Frontal cortex (tissue), 4 donors: ENCODE measurements around the gene PAK6. TPM values are rescaled to one million over a fixed set of nuclear protein-coding genes. Genes with fewer than 3 reads are reported as not detected.
A peak's percentile ranks its signal among the peaks of the same experiment; 100 is the strongest.

ENCODE experiments used
- DNase-seq, 2 donors: peaks; one replicate each; pipeline ENCODE4 v3.0.0; 2012; ENCODE audit warnings: low spot score in 2 of 2
- FAIRE-seq: peaks from 2 replicates; lab custom pipeline; 2012; peaks lifted over from hg19 to GRCh38; lab: Jason Lieb, UNC
- total RNA-seq: library from RNA; depleted of rRNA; stranded (reverse); fragments of >200 nt; gene quantifications from one replicate; pipeline ENCODE4 v1.2.3, GENCODE V29; 2014
- donor health status: control.
- donor health status: control.
- donor health status: control.

The PAK6 gene
- total RNA-seq, result 11.8 TPM

DNA sequence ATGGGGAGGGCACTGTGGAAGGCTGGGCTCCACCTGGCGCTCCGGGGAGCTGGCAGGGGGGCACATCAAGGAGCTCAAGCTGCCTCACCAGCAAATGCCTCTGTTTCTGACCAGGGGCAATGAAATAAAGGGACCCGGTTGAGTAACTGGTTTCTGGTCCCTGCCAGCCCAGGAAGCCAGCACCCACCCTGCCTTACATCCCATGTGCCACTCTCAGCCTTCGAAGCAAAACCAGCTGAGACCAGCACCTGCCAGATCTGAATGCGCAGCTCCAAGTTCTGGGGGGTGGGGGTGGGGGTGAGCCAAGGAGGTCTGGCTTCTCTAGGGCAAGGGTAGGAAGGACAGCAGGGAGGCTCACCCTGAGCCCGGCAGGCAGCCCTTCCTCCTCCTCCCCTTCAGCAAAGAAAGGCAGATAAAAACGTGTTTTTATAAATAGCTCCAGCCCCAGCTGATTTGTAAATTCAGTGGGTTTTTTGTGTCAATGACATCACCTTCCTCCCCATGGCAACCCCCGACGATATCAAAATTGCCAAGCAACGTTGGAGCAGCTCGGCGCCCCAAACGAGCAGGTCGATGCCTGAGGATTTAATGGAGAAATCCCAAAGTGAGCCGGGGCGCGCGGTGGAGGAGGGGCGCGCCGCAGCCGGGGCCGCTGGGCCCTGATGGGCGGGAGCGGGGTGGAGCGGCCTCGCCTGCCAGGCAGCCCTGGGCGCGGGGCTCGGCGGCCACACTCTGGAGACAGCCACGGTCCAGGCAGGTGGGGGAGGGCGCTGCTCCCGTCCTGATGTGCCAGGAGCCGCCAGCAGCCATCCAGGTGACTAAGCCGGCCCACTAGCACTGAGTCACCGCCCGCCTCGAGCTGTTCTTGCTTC is at the start of gene PAK6:
TSS of gene PAK6 (plus strand) at position 532 of the 872 bp plus-strand sequence. CDS start 25,723 bp downstream, outside the sequence.
- FAIRE-seq, result no peak

DNA sequence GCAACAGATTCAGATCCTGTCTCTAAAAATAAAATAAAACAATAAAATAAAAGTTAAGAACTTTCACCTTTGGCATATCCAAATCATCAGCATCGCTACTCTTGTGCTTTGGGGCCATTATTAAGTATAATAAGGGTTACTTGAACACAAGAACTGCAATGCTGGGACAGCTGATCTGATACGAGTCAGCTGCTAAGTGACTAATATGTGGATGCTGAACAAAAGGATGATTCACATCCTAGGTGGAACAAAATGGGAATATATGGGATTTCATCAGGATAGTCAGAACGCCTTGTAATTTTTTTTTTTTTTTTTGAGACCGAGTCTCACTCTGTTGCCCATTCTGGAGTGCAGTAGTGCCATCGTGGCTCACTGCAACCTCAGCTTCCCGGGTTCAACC is 48.3 kb upstream of the PAK6 start:
- FAIRE-seq (no peak), DNase-seq (no peak)

More for the DNA sequence above, at the start of gene PAK6:
- DNase-seq, result peak in 1 of 2 donors; percentile 75

DNA sequence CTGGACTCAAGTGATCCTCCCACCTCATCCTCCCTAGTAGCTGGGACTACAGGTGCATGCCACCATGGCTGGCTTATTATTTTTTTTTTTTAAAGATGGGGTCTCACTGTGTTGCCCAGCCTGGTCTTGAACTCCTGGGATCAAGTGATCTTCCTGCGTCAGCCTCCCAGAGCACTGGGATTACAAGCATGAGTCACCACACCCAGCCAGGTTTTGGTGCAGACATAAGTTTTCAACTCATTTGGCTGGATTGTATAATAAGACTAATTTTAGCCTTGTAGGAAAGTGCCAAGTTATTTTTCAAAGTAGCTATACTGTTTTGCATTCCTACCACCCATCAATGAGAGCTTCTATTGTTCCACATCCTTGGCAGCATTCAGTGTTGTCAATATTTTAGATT is 45.9 kb upstream of the PAK6 start:
- FAIRE-seq (no peak), DNase-seq (no peak)

DNA sequence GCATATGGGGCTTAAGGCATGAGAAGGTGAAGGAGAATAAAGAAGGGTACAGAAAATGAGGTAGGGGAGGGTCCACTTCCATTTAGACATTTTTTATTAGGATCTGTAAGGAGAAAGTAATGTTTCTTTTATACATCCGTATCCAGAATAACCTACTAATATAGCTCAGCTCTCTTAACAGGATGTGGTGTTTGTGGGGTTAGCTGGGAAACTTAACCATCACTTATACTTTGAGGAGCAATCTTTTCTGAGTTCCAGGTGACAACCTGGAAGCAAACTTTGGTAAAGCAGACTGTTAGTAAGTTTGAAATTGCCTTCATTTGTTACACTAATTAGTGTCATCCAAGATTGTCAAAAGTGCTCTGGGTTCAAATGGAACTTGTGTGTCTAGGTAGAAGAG is 41.4 kb upstream of the PAK6 start:
- FAIRE-seq (no peak), DNase-seq (no peak)

DNA sequence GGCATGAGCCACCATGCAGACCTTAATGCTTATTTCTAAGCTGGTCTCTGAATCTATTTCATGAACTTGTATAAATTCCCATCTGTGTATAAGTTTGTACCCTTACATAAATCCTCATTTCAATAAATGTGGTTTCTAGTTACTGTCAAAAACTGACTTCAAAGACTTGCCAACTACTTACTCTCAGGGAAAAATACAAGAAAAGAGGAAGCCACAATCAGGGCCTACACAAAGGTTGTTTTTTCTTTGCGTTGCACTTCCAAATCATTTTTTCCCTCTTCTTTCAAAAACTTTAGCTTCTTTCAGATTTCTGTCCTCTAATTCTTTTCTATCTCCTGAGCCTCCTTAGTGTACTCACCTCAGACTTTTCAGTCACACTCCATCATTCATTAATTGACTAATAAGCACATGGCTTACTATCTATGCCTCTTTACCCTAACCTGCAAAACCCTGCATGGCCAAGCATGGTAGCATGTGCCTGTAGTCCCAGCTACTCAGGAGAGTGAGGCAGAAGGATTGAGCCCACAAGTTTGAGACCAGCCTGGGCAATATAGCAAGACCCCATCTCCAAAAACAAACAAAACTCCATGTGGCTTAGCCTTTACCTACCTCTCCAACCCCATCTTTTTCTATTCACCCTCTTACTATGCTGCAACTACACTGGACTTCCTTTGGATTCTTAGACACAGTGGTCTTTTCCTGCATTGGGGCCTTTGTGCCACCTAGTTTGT is 40.3 kb upstream of the PAK6 start:
- FAIRE-seq (no peak), DNase-seq (no peak)

DNA sequence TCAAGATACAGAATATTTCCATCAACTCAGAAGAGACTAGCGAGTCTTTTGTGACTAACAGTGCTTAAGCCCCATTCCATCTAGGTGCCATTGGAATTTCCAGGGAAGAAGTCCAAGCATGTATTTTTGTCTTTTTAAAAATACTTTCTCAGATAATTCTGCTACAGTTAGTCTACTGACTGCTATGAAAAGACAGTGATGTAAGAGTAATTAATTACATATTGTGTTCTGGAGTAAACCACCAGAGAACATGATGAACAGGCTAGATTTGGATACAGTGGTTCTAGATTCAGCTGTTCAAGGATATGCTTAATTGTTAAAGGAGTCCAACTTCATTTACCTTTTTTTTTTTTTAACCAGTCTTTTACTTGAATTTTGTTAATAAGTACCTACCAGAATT is 34.8 kb upstream of the PAK6 start:
- DNase-seq, result no peak
- no peak for FAIRE-seq

DNA sequence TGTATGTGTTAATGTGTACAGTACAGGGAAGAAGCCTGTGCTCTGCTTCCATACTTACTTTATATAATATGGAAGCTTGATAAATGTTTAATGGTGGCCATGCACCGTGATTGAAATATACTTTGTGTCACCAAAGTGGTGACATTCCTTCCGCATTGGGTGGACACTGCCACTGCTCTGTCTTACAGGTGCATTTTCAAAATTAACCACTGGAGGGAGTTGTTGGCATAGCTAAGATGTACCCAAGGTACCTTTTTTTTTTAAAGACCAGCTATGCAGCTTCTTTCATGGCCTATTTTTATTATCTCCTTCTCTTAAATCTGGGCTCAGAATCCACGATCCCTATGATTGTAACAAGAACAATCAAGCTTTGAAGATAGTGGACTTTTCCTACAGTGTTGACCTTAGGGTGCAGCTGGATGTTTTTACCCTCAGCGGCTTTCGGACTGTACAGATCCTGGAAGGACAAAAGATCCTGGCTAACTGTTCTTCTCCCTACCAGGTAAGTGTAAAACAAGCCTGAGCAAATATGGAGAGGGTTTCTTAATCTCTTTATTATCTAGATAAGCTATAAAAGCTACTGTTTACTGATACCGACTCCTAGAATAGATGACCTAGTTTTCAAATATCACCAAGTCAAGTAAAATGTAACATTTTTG is 21.6 kb upstream of the PAK6 start:
- peak; percentile 45 for FAIRE-seq
- DNase-seq, result peak in 1 of 2 donors; percentile 46

DNA sequence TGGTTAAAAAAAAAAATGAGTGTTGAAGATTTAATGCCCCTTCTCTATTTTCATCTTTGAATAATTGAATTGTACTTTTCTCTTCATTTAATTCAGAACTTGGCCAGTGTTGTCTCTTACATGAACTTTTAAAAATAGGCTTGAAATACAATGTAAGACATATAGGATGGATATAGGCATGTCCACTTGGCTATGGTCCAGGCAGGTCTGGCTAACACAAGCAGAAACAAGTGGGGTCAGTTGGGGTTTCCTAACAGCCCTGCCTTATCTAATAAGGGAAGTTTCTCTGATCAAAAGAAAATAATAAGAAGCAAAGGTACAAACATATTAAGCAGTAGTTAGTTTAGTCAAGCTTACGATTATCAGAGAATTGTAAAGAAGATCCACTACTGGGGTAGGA is 19.1 kb upstream of the PAK6 start:
- DNase-seq (no peak), FAIRE-seq (no peak)

DNA sequence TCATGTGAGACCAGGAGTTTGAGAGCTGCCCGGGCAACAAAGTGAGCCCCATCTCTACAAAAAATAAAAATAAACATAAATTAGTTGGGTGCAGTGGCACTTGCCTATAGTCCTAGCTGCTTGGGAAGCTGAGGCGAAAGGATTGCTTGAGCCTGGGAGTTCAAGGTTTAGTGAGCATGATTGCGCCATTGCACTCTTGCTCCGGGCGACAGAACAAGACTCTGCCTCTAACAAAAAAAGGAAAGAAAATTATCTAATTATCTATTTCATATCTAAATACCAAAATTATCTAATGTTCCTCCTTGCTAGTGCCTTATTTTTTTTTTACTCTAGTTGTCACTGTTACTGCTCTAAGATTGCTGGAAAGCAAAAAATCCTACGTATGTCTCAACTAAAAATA is 16.7 kb upstream of the PAK6 start:
- no peak for DNase-seq
- FAIRE-seq, result no peak

DNA sequence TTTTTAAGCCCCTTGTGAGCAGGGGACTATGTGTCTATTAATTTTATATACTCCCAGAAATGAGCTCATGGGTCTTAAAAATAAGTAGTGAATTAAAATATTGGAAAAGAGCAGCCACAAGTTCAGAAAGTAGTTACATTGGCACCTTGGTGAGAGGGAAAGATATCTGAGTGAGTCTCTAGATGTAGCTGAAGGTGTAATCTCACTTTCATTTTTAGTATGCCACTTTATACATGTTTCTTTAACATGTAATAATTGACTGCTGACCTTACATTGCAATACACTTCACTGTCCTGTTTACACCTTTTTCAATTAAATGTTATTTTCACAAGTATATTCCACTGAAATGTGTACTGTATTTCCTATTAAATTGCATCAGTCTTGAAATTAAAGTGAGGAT is 12.1 kb upstream of the PAK6 start:
- no peak for DNase-seq
- no peak for FAIRE-seq

DNA sequence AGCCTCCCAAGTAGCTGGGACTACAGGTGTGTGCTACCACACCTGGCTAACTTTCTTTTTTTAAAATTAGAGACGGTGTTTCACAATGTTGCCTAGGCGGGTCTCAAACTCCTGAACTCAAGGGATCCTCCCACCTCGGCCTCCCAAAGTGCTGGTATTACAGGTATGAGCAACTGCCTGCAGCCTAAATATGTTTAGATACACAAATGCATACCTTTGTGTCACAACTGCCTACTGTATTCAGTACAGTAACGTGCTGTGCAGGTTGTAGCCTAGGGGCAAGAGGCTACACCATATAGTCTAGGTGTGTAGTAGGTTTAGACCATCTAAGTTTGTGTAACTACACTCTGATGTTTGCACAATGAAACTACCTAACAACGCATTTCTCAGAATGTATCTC is 9.5 kb upstream of the PAK6 start:
- DNase-seq (no peak), FAIRE-seq (no peak)

DNA sequence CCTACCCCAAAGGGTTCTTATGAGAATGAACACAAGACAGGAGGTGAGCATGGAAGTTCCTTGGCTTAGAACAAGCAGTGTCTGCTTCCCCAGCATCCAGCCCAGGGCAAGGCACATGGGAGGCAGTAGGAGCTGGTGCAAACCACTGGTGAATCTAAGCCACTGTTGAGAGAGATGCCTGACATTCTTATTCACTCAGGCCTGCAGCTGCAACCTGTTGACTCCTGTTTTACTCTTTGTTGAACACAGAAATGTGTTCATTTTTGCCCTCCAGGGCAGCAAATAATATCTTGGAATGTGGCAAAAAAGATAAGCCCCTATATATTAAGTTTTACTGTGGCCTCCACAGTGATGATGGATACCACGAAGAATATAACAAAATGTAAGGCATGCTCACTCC is 8.9 kb upstream of the PAK6 start:
- DNase-seq (no peak), FAIRE-seq (no peak)

DNA sequence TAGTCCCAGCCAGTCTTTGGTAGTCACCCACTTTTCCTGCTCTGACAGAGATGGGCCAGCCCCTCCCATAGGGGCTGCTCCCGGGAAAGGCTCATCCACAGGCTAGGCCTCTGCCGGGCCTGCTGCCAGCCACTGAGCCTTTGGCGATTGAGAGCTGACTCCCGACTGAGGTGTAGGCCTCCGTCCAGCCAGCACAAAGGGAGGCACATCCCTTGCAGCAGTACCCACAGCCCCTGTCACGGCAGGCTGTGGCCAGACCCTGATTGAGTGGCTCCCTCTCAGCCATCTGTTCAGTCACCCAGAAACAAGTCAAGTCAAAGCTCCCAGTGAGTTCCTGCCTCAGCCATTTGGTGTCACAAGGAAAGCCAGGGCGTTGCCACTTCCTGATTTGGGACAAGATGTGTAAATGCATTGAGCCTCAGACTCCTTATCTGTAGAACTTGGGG is 6.2 kb upstream of the PAK6 start:
- FAIRE-seq (no peak), DNase-seq (no peak)

DNA sequence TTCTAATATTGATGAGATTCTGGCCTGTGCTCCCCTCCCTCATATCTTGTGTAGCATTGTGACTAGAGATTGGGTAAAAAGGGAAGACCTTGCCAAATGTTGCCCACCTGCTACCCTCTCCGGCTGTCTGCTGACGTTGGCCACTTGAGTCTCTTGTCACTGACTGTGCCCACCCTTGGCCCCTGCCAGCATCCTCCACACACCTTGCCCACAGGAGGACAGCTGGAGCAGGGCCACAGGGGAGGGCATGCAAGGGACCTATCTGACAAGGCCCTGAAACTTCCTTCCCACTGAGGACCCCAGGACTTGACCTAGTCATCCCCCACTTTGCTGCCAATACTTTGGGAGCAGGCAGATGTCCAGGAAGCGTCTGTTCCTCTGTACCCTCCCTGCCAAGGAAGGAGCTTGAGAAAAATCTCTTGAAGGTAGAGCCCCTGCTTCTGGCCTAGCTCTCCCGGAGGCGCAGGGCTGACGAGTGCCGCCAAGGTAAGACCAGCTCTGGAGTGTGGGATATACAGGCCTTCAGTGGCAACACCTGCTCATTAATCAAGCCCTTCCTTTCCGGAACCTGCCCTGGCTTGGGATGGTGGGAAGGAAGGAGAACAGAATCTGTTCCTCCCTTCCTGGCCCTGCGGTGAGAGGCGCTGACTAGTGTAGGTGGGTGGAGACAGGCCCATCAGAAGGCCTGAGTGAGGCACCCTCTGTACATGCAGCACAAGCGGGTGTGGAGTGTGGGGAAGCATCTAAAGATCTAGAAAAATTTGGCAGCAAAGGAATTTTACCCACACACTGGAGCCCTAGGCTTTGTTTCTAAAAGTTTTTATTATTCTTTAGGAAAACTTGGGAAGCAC is 4.9 kb upstream of the PAK6 start:
- no peak for DNase-seq
- no peak for FAIRE-seq

DNA sequence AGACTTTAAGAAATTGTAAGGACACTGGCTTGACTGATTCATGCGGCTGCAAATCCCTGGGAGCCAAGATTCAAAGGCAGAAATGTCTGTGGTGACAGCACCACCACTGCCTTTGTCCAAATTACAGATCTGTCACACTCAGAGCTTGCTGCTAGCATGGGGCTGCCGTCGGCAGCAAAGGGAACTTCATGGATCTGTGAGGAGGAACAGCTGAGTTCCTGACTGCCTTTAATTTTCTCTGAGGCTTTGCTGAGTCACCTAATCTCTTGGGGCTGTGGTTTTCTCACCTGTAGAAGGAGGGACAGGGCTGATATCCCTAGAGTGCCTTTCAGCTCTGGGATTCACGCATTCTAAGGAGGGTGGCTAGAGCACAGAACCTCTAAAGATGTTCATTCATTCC is 4.1 kb upstream of the PAK6 start:
- DNase-seq (no peak), FAIRE-seq (no peak)

DNA sequence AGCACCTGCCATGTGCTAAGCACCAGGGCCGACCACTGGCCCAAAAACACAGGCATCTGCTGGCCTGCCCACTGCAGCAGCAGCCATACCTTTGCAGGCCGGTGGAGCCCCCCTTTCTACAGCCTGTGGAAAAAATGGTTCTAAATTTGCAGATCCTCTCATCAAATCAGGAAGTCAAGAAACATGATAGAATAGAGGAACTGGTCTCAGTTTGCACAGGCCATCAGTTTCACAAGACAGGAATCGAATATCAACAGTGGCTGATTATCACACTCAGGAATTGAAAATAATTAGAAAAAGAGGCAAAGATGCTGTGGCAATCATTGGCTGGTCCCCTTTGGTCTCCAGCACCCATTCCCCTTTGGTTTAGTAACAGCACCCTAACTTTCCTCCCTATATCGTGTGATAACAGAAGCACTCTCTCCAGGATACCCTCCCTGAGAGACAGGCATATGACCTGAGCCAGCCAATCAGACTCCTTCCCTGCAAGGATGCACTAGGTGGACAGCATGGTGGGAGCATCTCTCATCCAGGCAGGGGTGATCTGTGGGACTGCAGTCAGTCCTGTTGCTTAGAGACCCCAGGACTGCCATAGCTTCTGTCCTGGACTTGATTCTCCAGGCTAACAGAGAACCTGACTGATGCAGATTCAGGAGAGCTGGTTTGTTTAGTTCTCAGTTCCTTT is 3.5 kb upstream of the PAK6 start:
- no peak for DNase-seq
- no peak for FAIRE-seq

DNA sequence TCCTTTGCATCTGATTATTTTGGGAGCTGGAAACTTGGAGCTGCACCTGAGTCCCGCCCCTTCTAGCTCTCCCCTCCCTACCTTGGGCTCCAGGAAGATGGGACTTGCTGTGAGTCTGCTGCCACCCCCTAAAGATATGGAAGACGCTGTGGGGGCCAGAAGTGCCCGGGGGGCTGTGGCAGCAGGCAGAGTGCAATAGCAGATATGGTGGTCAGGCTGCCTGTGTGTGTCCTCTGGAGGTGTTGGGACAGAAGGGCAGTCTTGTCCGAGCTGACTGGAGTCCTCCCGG is 485 bp downstream of the PAK6 start:
- FAIRE-seq (no peak), DNase-seq (no peak)

DNA sequence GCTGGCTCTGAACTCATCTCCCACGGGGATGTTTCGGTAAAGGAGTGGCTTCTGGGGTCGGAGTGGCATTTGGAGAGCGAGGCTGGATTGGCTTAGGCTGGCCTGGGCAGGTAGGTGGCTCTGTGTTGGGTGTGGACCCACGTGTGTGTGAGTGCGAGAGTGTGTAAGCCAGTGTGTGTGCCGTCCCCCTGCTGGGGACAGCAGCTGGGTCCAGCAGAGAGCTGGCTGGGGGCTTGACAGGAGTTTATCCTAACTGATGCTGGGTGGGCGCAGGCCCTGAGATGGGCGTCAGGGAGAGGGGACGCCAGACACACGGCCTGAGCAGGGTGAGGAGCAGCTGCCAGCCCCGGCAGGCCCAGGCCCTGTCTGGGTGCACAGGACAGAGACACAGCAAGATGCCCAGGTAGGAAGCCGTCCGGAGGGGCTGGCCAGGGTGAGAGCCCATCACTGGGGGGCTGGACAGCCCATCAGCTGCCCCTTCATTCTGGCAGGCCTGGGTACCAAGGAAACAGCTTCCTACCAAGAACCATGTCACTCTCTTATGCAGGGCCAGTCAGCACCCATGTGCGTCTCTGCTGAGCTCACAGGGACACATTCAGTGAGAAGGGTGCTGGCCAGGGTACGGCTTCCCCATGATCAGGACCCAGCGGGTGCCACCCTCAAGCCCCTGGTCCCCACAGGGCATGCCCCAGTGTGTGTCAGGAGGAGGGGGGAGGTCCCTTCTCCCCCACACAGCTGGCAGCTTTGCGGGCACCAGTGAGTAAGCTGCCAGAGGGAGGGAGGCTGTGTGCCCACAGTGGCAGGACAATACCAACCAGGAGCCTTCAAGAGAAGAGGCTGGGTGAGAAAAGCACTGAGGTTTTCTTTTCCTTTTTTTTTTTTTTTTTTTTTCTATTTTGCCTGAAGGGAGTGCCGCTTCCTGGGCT is 1.1 kb downstream of the PAK6 start:
- FAIRE-seq (no peak), DNase-seq (no peak)
